Measurements from ENCODE around the gene FURIN.
"Not testable (repeated sequence)": the region's sequence is repeated elsewhere in the genome, so short reads cannot be mapped to it uniquely, and the experiment has no call there.

FURIN gene

GRCh38 chr15:90903733-90904536 is 35.5 kb downstream of the FURIN start:
- DNase-seq: no peak

- DNase-seq: no peak
Measured at GRCh38 chr15:90904746-90905145, 36.4 kb downstream of the FURIN start.

- no peak for DNase-seq
Measured at GRCh38 chr15:90905306-90906180, 37.2 kb downstream of the FURIN start.

GRCh38 chr15:90906181-90906849 is 37.9 kb downstream of the FURIN start:
- no peak for DNase-seq

GRCh38 chr15:90907051-90907660 is 38.8 kb downstream of the FURIN start:
- no peak for DNase-seq

GRCh38 chr15:90907838-90908507 is 39.6 kb downstream of the FURIN start:
- no peak for DNase-seq

GRCh38 chr15:90909449-90909848 is 41.1 kb downstream of the FURIN start:
- not testable (repeated sequence) for DNase-seq

GRCh38 chr15:90909976-90910375 is 41.6 kb downstream of the FURIN start:
- no peak for DNase-seq

- no peak for DNase-seq
Measured at GRCh38 chr15:90910441-90911301, 42.3 kb downstream of the FURIN start.

- no peak for DNase-seq
Measured at GRCh38 chr15:90911302-90911623, 42.9 kb downstream of the FURIN start.

GRCh38 chr15:90911906-90912769 is 43.8 kb downstream of the FURIN start:
- DNase-seq: no peak

GRCh38 chr15:90912770-90913075 is 44.3 kb downstream of the FURIN start:
- DNase-seq: no peak

- no peak for DNase-seq
Measured at GRCh38 chr15:90913398-90913944, 45.1 kb downstream of the FURIN start.

- DNase-seq: no peak
Measured at GRCh38 chr15:90914305-90915080, 46.1 kb downstream of the FURIN start.

GRCh38 chr15:90915216-90915807 is 46.9 kb downstream of the FURIN start:
- no peak for DNase-seq

- no peak for DNase-seq
Measured at GRCh38 chr15:90915808-90916440, 47.5 kb downstream of the FURIN start.

- no peak for DNase-seq
Measured at GRCh38 chr15:90916461-90916860, 48.1 kb downstream of the FURIN start.

GRCh38 chr15:90917569-90917968 is 49.2 kb downstream of the FURIN start:
- no peak for DNase-seq
